ENCODE measurements around the gene SHROOM2. TPM values are rescaled to one million over a fixed set of nuclear protein-coding genes. Genes with fewer than 3 reads are reported as not detected.

Gene SHROOM2
- polyA plus RNA-seq, 4 donors, result 9.6 to 21.7 (median 17.3) TPM

- DNase-seq (ENCODE audit: low read depth in 4 of 4, low spot score in 3 of 4), result no peak
These were observed 76.3 kb downstream of the SHROOM2 start for GRCh38 chrX:9862525-9862924.

GRCh38 chrX:9862953-9863352, 76.7 kb downstream of the SHROOM2 start:
- DNase-seq (ENCODE audit: low read depth in 4 of 4, low spot score in 3 of 4), result no peak

GRCh38 chrX:9864011-9864410, 77.8 kb downstream of the SHROOM2 start:
- DNase-seq (ENCODE audit: low read depth in 4 of 4, low spot score in 3 of 4), result no peak

GRCh38 chrX:9865804-9866472, 79.7 kb downstream of the SHROOM2 start:
- DNase-seq (ENCODE audit: low read depth in 4 of 4, low spot score in 3 of 4), result no peak

DNA sequence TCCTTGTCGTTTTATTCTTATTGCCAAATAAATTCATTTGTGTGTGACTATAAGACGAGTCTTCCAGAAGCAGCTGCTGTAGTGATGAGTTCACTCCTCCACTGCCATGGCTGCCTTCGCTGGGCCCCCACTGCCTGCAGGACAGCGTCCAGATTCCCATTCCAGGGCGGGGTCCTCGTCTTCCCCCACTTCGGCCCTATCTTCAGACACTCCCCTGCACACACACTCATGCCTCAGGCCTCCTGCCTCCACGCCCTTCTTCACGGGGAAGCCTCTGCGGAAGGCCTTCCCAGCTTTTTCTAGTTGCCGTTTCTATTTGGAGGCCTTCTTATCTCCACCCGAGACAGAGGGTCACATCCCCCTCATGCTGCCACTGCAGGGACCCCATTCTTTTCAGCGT, 80.4 kb downstream of the SHROOM2 start:
- no peak for DNase-seq (ENCODE audit: low read depth in 4 of 4, low spot score in 3 of 4)

- DNase-seq (ENCODE audit: low read depth in 4 of 4, low spot score in 3 of 4), result no peak
These were observed 81.0 kb downstream of the SHROOM2 start for GRCh38 chrX:9867226-9867625.

- DNase-seq (ENCODE audit: low read depth in 4 of 4, low spot score in 3 of 4), result no peak
These were observed 81.5 kb downstream of the SHROOM2 start for GRCh38 chrX:9867753-9868152.

DNA sequence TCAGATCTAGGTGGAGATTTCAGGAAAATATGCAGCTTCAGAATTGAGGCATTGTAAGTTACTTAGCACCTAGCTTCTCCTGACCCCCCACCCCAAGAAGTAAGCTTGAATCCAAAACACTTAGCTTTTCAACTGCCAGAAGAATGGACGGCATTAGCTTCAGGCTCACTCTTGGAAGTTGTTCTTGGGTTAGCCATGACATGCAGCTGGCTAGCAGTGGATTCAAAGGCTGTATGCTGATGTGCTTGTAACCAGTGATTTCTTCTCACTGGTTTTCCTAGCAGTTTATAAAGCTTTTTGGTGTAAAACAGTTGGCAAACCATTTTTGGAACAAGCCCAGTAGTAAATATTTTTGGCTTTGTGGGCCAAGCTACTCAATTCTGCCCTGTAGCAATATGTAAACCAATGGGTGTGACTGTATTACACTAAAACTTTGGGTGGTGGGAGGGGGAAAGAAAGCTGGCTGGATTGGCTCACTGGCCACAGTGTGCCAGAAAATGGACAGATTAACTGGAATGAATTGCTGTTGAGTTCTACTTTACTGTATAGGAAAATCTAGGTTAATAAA, 85.6 kb downstream of the SHROOM2 start:
- DNase-seq (ENCODE audit: low read depth in 4 of 4, low spot score in 3 of 4), result no peak

DNA sequence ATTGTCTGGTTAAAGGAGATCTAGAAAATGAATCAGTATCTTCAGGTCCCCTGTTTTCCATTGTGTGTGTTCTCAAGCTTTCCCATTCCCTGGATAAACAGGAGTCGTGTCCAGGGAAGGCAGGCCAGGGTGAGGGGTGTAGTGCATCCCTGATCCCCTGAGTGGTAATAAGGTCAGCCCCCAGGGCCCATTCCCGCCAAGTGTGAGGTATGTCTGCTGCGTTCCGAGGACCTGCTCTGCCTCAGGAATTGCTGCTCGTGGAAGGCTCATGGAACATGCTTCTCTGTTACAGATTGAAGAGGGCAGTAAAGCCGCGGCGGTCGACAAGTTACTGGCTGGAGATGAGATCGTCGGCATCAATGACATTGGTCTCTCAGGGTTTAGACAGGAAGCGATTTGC, 87.1 kb downstream of the SHROOM2 start:
- DNase-seq (ENCODE audit: low read depth in 4 of 4, low spot score in 3 of 4), result no peak

DNA sequence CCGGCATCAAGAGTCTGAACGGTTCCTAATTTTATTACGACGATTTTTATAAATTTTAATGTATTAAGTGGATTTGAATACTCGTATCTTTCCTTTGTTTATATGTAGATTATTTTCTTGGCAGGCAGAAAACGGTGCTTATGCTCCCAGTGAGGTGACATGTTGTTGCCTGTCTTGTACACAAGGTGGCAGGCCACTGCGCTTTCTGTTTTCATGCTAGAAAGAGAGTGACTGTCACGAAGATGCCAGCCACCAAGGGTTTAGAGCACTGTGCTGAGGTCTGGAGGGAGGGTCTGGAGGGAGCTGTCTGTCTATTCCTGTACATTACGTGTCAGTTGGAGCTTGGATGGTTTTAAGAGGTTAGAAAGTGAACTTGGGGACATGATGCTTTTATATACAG, 87.7 kb downstream of the SHROOM2 start:
- no peak for DNase-seq (ENCODE audit: low read depth in 4 of 4, low spot score in 3 of 4)

DNA sequence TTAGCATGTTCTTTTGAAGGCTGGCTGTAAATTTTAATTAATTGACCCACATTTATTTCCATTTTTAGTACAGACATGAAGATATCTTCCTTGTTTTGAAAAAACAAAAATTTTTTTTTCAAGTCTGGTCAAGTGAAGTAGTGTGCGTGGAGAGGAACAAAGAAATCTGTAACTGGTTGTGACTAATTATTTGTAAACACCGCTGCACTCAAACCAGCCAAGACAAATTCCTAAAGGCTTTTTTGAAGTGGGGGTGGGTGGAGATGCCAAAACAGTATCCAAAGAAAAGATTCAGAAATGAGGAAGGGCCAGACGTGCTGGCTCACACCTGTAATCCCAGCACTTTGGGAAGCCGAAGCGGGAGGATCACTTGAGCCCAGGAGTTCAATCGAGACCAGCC, 88.3 kb downstream of the SHROOM2 start:
- DNase-seq (ENCODE audit: low read depth in 4 of 4, low spot score in 3 of 4), result no peak

DNA sequence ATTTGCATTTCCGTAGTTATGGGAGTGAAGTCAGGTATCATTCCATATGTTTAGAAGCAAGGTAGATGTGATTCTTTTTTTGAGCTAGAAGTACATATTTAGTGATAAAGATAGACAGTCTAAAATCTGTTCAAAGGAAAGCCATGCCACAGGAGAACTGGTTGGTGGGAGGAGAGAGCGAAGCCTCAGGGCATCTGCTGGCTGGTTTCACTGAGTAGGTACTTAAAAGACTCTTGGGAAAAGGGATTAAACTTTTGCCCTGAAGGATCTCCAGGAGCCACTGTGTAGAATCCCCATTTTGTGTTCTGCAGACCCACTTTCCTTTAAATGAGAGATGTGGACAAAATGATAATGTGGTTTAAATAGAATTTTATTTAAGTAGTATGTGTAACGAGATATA, 89.6 kb downstream of the SHROOM2 start:
- DNase-seq (ENCODE audit: low read depth in 4 of 4, low spot score in 3 of 4), result no peak

- no peak for DNase-seq (ENCODE audit: low read depth in 4 of 4, low spot score in 3 of 4)
These were observed 90.0 kb downstream of the SHROOM2 start for GRCh38 chrX:9876201-9876600.

- no peak for DNase-seq (ENCODE audit: low read depth in 4 of 4, low spot score in 3 of 4)
These were observed 92.1 kb downstream of the SHROOM2 start for GRCh38 chrX:9878146-9878820.

- no peak for DNase-seq (ENCODE audit: low read depth in 4 of 4, low spot score in 3 of 4)
These were observed 94.0 kb downstream of the SHROOM2 start for GRCh38 chrX:9880237-9880636.

- no peak for DNase-seq (ENCODE audit: low read depth in 4 of 4, low spot score in 3 of 4)
These were observed 94.6 kb downstream of the SHROOM2 start for GRCh38 chrX:9880870-9881269.

DNA sequence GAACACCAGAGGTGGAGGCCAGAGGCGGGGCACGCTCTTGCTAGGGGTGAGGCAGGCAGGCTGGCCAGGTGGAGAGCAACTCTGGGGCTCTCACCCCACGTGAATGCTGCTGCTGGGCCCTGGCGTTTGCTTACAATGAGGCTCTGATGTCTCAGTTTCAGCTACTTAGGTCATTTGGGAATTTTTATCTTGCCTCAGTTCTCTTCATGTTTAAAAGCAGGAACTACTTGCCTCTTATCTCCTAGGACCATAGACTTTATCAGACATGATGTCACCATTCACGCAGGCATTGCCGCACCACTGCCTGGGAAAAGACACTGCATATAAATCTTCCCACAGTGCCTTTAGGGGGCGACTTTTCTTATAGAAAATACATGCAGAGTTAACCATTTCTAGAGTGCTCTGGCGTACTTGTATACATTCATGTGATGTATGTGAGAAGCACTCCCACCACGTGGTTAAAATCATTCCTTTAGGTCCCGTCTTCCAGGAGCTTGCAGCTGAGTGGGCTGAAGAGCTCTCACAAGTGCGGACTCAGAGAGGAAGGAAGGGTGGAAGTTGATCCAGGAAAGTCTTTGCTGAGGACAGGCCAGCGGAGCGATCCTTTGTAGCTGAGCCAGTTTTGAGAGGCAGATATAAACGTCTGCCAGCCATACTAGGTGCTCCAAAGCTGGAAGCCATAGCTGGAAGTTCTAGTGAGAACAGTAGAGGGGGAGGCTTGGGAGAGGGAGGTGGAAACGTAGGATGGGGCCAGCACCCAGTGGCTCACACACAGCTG, 96.6 kb downstream of the SHROOM2 start:
- DNase-seq (ENCODE audit: low read depth in 4 of 4, low spot score in 3 of 4), result no peak

DNA sequence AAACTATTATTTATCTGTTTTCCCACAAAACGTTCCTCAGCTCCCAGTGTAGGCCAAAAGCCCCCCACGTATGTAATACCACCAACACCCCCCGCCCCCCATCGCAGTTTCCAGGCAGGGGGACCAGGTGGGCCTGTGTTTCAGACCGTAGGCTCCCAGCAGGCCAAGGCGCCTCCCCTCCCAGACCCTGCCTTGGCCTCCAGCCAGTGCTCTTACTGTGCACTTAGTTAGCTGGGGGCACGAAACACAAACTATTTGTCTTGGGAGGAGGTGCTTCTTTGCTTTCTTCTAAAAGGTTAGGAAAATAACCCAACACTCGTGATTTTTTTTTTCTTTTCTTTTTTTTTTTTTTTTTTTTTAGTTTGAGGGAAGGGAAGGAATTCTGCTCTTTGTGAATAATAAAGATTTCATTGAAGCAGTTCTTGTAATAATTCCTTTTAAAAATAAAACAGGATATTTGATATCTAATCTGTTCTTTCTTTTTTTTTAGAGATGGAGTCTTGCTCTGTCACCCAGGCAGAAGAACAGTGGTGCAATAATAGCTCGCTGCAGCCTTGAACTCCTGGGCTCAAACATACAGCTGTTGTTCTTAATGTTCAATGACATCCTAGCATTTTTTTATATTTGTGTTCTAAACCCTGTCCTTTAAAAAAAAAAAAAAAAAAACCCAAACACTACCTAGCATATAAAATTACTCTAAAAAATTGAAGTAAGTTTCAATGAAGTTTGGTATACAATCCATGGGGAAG, 98.0 kb downstream of the SHROOM2 start:
- no peak for DNase-seq (ENCODE audit: low read depth in 4 of 4, low spot score in 3 of 4)

DNA sequence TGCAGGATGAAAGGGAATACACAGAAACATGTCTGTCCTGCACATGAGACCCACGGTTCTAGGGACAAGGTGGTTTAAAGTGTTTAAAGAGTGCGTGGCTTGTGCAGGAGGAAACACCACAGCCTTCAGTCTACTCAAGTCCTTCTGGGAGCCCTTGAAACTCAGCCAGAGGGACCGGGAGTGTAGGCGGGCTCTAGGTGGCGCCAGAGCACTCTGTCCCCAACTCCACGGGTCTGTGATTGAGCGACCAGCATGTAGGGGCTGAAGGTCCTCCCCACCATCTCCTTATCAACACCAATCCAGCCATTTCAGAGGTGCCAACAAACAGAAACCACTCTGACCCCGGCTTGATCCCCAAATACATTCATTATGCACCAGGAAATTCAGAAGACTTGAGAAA, 98.9 kb downstream of the SHROOM2 start:
- no peak for DNase-seq (ENCODE audit: low read depth in 4 of 4, low spot score in 3 of 4)

- DNase-seq (ENCODE audit: low read depth in 4 of 4, low spot score in 3 of 4), result no peak
These were observed 101.5 kb downstream of the SHROOM2 start for GRCh38 chrX:9887659-9888297.
